Spleen (tissue), 11 donors: ENCODE data around the gene FIZ1. TPM values are rescaled to one million over a fixed set of nuclear protein-coding genes. Genes with fewer than 3 reads are reported as not detected.
"Not testable (repeated sequence)": the region's sequence is repeated elsewhere in the genome, so short reads cannot be mapped to it uniquely, and the experiment has no call there.

Source experiments
- DNase-seq: peaks from one replicate; pipeline ENCODE4 v3.0.0-alpha.2; 2020
- H3K27ac ChIP-seq, 8 donors: fragments of 200-600 bp; sonication (generic) in 7 of 8; 1 replicate in 4 of 8; 2 replicates in 4 of 8; pipeline versions ENCODE4 v1.5.0 to v1.8.0; 2016 to 2021; ENCODE audit warnings: inconsistent platforms in 4 of 8, mild to moderate bottlenecking in 4 of 8, moderate library complexity in 1 of 8
- H3K27me3 ChIP-seq, 7 donors: fragments of 200-600 bp; sonication (generic) in 6 of 7; replicated peaks in 1 of 7; 1 replicate in 4 of 7; 2 replicates in 3 of 7; pipeline versions ENCODE4 v1.5.0 to v1.8.0; 2016 to 2021; ENCODE audit warnings: inconsistent platforms in 3 of 7, mild to moderate bottlenecking in 1 of 7
- H3K36me3 ChIP-seq, 6 donors: fragments of 200-600 bp; sonication (generic) in 5 of 6; 1 replicate in 4 of 6; 2 replicates in 2 of 6; pipeline versions ENCODE4 v1.5.0 to v1.8.0; 2016 to 2021; ENCODE audit warnings: inconsistent platforms in 2 of 6
- H3K4me1 ChIP-seq, 6 donors: fragments of 200-600 bp; sonication (generic) in 5 of 6; 1 replicate in 3 of 6; 2 replicates in 3 of 6; pipeline versions ENCODE4 v1.5.0 to v1.8.0; 2016 to 2021; ENCODE audit warnings: inconsistent platforms in 3 of 6
- H3K4me3 ChIP-seq, 8 donors: fragments of 200-600 bp; sonication (generic) in 7 of 8; 1 replicate in 4 of 8; 2 replicates in 4 of 8; pipeline versions ENCODE4 v1.5.0 to v1.8.0; 2016 to 2021; ENCODE audit warnings: inconsistent platforms in 4 of 8, mild to moderate bottlenecking in 4 of 8, moderate library complexity in 2 of 8
- H3K9me3 ChIP-seq, 8 donors: fragments of 200-600 bp; sonication (generic) in 7 of 8; 1 replicate in 4 of 8; 2 replicates in 4 of 8; pipeline versions ENCODE4 v1.5.0 to v1.8.0; 2016 to 2021; ENCODE audit warnings: inconsistent platforms in 4 of 8
- CTCF ChIP-seq, 11 experiments: fragments of 200-600 bp in 7 of 11; fragments of 450-650 bp in 4 of 11; sonication (generic) in 4 of 11; IDR thresholded peaks in 8 of 11; conservative IDR thresholded peaks in 3 of 11; 1 replicate in 7 of 11; 2 replicates in 4 of 11; pipeline versions ENCODE4 v1.4.0 to v1.8.0; 2016 to 2021; ENCODE audit warnings: antibody characterized with exemption in 11 of 11, inconsistent platforms in 4 of 11, mild to moderate bottlenecking in 1 of 11
- POLR2A ChIP-seq, 3 donors: fragments of 450-650 bp; IDR thresholded peaks; one replicate each; pipeline ENCODE4 v1.5.1; 2017; ENCODE audit warnings: antibody characterized with exemption in 3 of 3, mild to moderate bottlenecking in 1 of 3
- POLR2AphosphoS5 ChIP-seq, 3 donors: sonication (generic); formaldehyde crosslinking; IDR thresholded peaks; one replicate each; pipeline ENCODE4 v1.5.1; 2017; ENCODE audit warnings: antibody characterized with exemption in 3 of 3
- WGBS, 5 donors: extraction: QIAGEN DNeasy Blood & Tissue Kit in 3 of 5; methylation state at CpG; one replicate each; pipeline versions ENCODE4 v1.1.5 to v1.1.7; 2013 to 2018; 5-methylcytosine and 5-hydroxymethylcytosine counted together
- intact Hi-C: fragments of 100-400 bp; cut with DNase I; formaldehyde crosslinking; loops from one replicate; pipeline ENCODE4 v1.15.0; 2023; ENCODE audit warnings: low total_unique reads
- polyA plus RNA-seq, 3 donors: library from polyadenylated mRNA; stranded (reverse); fragments of 200-250 nt; gene quantifications; one replicate each; pipeline ENCODE4 v1.2.1, GENCODE V29; 2013
- total RNA-seq, 7 donors: library from RNA; depleted of rRNA in 3 of 7; stranded (reverse); fragments of >200 nt in 3 of 7; fragmentation: NEBNext Ultra II Directional in 4 of 7; extraction: Animal tissue kit (Norgen Biotek cat#: 25700) in 4 of 7; gene quantifications; one replicate each; pipeline versions ENCODE4 v1.1.0 to v1.2.1, GENCODE V29; 2016 to 2021
- donor health status: healthy with polysubstance abuse.
- donor health status: DM: no; HTN: no; CAD: no; lungs with moderate emphysema.
- donor health status: DM: no; HTN: no; CAD: no.
- donor health status: Bipolar disorder and iron deficiency.
- donor health status: healthy.
- donor health status: DM: no; HTN: no; CAD: no.
- donor health status: DM: yes; HTN: yes; CAD: no.

Gene FIZ1
- total and polyA plus RNA-seq, 10 donors: 5.1 to 17.3 (median 10.9) TPM

- WGBS, 5 donors: 1 to 4% (median 2%) methylated on average over 39 to 40 of the region's 40 CpGs
- DNase-seq: peak; percentile 97
- peak overlapping the region in 7 of 8 donors; percentile 22 to 71 (median 41) for H3K4me3 ChIP-seq
- H3K9me3 ChIP-seq: no peaks in the 10 kb centered on the region
- H3K27ac ChIP-seq: no peak overlapping the region
- TF ChIP-seq CTCF (IDR thresholded peaks at IDR 0.05 in 8 of 11, conservative IDR thresholded peaks at IDR 0.05 in 3 of 11) (no peak), POLR2AphosphoS5 (IDR thresholded peaks at IDR 0.05) (peak in 2 of 3 donors; percentile 57 to 74)
- H3K36me3 ChIP-seq: peaks cover 0 to 6% (median 3%) of the 10 kb centered on the region in 6 donors
- peaks cover 0 to 26% (median 0%) of the 10 kb centered on the region in 7 donors for H3K27me3 ChIP-seq
- intact Hi-C loops: no loop called here
- peaks cover 23 to 30% (median 29%) of the 10 kb centered on the region in 6 donors for H3K4me1 ChIP-seq
These were observed 12.2 kb downstream of the FIZ1 start for GRCh38 chr19:55586976-55587668.

GRCh38 chr19:55585658-55586339 lies 13.5 kb downstream of the FIZ1 start:
- peaks cover 0 to 26% (median 0%) of the 10 kb centered on the region in 7 donors for H3K27me3 ChIP-seq
- peak; percentile 89 for DNase-seq
- TF ChIP-seq POLR2AphosphoS5 (IDR thresholded peaks at IDR 0.05) (peak in 1 of 3 donors; percentile 28), CTCF (IDR thresholded peaks at IDR 0.05 in 8 of 11, conservative IDR thresholded peaks at IDR 0.05 in 3 of 11) (no peak)

GRCh38 chr19:55584871-55585270 lies 14.4 kb downstream of the FIZ1 start:
- Histone ChIP-seq H3K27ac (no peak overlapping the region), H3K36me3 (no peaks in the 10 kb centered on the region), H3K27me3 (peaks cover 0 to 26% (median 0%) of the 10 kb centered on the region in 7 donors), H3K9me3 (no peaks in the 10 kb centered on the region), H3K4me1 (peaks cover 27 to 51% (median 44%) of the 10 kb centered on the region in 6 donors), H3K4me3 (no peak overlapping the region)
- 79 to 95% (median 92%) methylated on average over 11 of the region's 11 CpGs for WGBS, 5 donors
- DNase-seq: no peak
- TF ChIP-seq POLR2A (IDR thresholded peaks at IDR 0.05) (no peak), CTCF (IDR thresholded peaks at IDR 0.05 in 8 of 11, conservative IDR thresholded peaks at IDR 0.05 in 3 of 11) (no peak), POLR2AphosphoS5 (IDR thresholded peaks at IDR 0.05) (no peak)
- intact Hi-C loops: no loop called here

More at GRCh38 chr19:55585658-55586339, 13.5 kb downstream of the FIZ1 start:
- Histone ChIP-seq H3K4me1 (peaks cover 27 to 44% (median 40%) of the 10 kb centered on the region in 6 donors), H3K36me3 (no peaks in the 10 kb centered on the region), H3K9me3 (no peaks in the 10 kb centered on the region), H3K4me3 (peak overlapping the region in 7 of 8 donors; percentile 19 to 71 (median 37)), H3K27ac (peak overlapping the region in 6 of 8 donors; percentile 7 to 65 (median 46))
- WGBS, 5 donors: 3 to 7% (median 4%) methylated on average over 27 to 34 of the region's 36 CpGs
- intact Hi-C loops: no loop called here

- not testable (repeated sequence) for H3K27ac ChIP-seq
These were observed 15.4 kb downstream of the FIZ1 start for GRCh38 chr19:55583897-55584296.

GRCh38 chr19:55582284-55582683 lies 17.0 kb downstream of the FIZ1 start:
- H3K4me3 ChIP-seq, DNase-seq, intact Hi-C loops, H3K9me3 ChIP-seq, H3K27ac ChIP-seq: not testable (repeated sequence)
- Histone ChIP-seq H3K27me3 (peaks cover 0 to 20% (median 0%) of the 10 kb centered on the region in 7 donors), H3K4me1 (peaks cover 22 to 49% (median 40%) of the 10 kb centered on the region in 6 donors), H3K36me3 (peaks cover 0 to 22% (median 18%) of the 10 kb centered on the region in 6 donors)
- 70 to 88% (median 78%) methylated on average over 4 of the region's 4 CpGs for WGBS, 5 donors

More at GRCh38 chr19:55583897-55584296, 15.4 kb downstream of the FIZ1 start:
- intact Hi-C loops, H3K36me3 ChIP-seq, H3K9me3 ChIP-seq, DNase-seq, H3K4me3 ChIP-seq: not testable (repeated sequence)
- Histone ChIP-seq H3K4me1 (peaks cover 27 to 57% (median 49%) of the 10 kb centered on the region in 6 donors), H3K27me3 (peaks cover 0 to 26% (median 0%) of the 10 kb centered on the region in 7 donors)
- WGBS, 5 donors: 66 to 89% (median 84%) methylated on average over 8 of the region's 8 CpGs
